Left hindlimb (tissue), 1 donor: ENCODE results near the gene TELO2.

Source experiments
- DNase-seq: peaks from one replicate; pipeline ENCODE4 v3.0.0-alpha.2; 2018

The TELO2 gene

GRCh38 chr16:1492923-1493745, at the start of gene TELO2:
Gene TELO2 (plus strand): TSS chr16:1493360. CDS start chr16:1494282, 922 bp downstream.
- DNase-seq = peak; percentile 87

- no peak for DNase-seq
Measured at GRCh38 chr16:1443403-1443973, 49.7 kb upstream of the TELO2 start.

GRCh38 chr16:1443980-1444729, 49.0 kb upstream of the TELO2 start, which contains the start of gene CCDC154:
Gene CCDC154 (minus strand): TSS chr16:1444556. CDS start chr16:1444322, 234 bp downstream.
- DNase-seq = no peak

- DNase-seq = no peak
Measured at GRCh38 chr16:1444730-1445517, 48.2 kb upstream of the TELO2 start.

DNA sequence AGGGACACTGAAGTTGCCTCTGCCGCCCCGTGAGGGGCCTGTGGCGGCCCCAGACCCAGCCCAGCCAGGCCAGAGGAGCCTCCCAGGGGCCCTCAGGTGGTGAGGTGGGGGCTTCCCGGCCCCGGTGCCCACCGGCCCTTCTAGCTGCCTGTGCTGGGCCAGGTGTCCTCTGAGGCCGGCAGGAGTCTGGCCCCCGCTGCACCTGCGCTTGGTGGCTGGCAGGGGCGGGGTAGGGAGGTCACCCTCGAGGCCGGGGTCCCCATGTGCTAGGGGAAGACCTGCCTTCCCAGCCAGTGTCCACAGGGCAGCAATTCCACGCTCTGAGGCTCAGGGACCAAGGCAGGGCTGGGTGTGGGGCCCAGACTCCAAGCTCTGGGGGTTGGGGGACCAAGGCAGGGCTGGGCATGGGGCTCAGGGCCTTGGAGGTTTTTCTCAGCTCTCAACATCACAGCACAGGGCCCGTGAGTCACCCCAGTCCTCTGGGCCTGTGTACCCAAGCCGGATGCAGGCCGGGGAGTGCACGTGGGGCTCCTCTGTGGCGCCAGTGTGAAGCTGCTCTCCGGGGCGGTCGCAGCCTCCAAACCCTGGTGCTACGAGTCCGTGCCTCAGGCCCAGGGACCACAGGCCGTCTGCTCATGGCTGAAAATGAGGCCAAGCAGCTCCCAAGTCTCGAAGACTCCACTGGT, 47.5 kb upstream of the TELO2 start:
- DNase-seq = no peak

DNA sequence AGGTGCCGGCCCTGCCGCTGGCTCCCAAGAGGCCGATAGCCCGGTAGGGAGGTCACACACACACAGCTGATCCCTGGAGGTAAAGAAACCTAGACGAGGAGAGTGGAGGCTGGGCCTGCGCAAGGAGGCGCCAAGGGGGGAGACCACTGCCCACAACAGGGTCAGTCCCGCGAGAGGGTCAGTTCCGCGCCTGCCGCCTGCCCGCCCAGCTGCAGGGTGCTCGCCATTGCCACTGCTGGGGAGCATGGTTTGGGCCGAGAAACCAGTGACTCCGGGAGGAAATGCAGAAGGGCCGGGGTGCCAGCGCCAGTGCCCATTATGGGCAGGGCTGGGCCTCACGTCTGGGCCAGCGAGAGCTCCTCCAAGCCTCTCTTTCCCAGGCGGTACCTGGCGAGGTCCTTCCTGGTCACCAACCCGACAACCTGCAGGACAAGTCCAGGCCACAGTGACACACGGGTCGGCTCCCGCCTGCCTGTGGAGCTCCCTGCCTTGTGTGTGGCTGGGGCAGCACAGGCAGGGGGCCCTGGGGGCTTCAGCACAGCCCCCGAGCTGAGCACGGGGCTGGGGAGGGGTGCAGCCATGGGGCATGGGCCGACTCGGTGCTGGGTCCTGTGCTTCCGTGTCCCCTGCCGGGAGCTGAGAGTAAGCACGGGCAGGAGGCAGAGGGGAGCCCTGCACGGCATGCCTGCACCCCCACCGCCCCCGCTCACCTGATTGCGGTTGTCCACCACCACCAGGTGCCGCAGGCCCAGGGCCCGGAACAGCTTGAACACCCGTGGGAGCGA, 46.7 kb upstream of the TELO2 start:
- DNase-seq = no peak

- DNase-seq = no peak
Measured at GRCh38 chr16:1447965-1448364, 45.2 kb upstream of the TELO2 start.

GRCh38 chr16:1448536-1449116, 44.5 kb upstream of the TELO2 start:
- no peak for DNase-seq

DNA sequence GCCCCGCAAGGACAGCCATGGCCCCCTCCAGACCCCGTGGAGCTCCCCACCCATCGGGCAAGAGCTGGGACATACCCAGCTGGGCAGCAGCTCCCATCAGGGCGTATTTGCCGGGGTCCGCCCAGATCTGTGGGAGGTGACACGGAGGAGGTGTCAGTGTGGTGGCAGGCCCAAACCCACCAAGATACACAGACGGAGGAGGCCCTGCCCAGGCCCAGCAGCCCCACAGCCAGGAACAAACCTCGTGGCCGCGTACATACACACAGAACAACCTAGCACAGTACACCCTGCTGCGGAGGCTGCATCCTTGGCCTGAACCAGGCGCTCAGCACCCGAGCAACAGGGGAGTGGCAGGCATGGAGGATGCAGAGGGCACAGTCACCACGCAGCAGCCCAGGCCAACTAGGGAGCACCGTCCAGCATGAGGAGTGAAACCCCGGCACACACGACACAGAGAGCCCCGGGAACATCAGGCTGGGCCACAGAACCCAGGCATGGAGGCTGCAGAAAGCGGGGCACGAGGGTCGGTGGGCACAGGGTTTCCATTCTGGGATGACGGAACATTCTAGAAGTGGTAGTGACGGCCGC, 43.9 kb upstream of the TELO2 start:
- no peak for DNase-seq

GRCh38 chr16:1450218-1450617, 42.9 kb upstream of the TELO2 start:
- DNase-seq = no peak

GRCh38 chr16:1450841-1451240, 42.3 kb upstream of the TELO2 start:
- no peak for DNase-seq

- no peak for DNase-seq
Measured at GRCh38 chr16:1451702-1452392, 41.3 kb upstream of the TELO2 start.

DNA sequence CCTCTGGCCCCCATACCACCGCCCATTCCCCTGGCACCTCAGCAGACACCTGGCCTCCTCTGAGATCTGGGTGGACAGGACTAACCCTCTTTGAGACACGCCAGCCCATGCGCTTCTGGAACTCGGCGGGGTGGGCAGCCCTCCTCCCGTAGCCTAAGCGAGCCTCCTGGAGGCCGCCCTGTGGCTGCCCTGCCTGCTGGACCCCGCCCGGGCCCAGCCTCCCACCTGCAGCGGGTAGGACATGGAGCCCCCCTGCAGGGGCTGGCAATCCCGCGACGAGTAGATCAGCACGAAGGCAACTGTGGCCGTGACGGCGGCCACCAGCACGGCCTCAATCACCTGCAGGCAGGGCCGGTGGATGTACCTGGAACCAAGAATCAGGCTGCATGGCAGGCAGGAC, 40.6 kb upstream of the TELO2 start:
- DNase-seq = no peak

- no peak for DNase-seq
Measured at GRCh38 chr16:1453316-1453715, 39.8 kb upstream of the TELO2 start.

GRCh38 chr16:1454561-1454960, 38.6 kb upstream of the TELO2 start:
- DNase-seq = no peak

- no peak for DNase-seq
Measured at GRCh38 chr16:1455190-1456171, 37.7 kb upstream of the TELO2 start.

DNA sequence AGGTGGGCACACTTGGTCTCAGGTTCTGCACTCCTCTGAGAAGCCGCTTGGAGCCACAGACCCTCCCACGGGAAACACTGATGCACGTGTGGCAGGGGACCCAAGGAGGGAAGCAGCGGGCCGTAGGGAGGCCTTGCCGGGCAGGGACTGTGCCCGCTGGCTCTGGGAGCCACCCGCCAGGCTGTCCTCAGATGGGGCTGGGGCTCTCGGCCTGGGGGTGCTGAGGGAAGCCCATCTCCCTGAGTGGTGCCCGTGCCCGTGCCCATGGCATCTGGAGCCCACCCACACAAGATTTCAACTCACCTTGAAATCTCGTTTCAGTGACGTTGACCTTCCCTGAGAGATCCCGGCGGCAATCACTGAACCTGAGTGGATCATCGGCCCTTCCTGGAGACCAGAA, 36.2 kb upstream of the TELO2 start:
- DNase-seq = no peak

- no peak for DNase-seq
Measured at GRCh38 chr16:1457489-1458245, 35.5 kb upstream of the TELO2 start.
